Measurements from ENCODE around the gene A3GALT2. TPM values are rescaled to one million over a fixed set of nuclear protein-coding genes. Genes with fewer than 3 reads are reported as not detected.

A3GALT2 gene
- total and polyA plus RNA-seq, 4 donors: not detected

- no peak for DNase-seq (ENCODE audit: low spot score)
- no peak overlapping the region for H3K9ac ChIP-seq (ENCODE audit: low read depth in 1 of 2, low read length in 2 of 2)
- no peak for TF ChIP-seq HNF4G (IDR thresholded peaks at IDR 0.05)
- TF ChIP-seq YY1 (IDR thresholded peaks at IDR 0.05): no peak
- no peak for TF ChIP-seq RXRA (IDR thresholded peaks at IDR 0.05)
- no peak for TF ChIP-seq FOXA2 (IDR thresholded peaks at IDR 0.05)
- TF ChIP-seq RAD21 (IDR thresholded peaks at IDR 0.05): no peak
- TF ChIP-seq, protein P1, sequence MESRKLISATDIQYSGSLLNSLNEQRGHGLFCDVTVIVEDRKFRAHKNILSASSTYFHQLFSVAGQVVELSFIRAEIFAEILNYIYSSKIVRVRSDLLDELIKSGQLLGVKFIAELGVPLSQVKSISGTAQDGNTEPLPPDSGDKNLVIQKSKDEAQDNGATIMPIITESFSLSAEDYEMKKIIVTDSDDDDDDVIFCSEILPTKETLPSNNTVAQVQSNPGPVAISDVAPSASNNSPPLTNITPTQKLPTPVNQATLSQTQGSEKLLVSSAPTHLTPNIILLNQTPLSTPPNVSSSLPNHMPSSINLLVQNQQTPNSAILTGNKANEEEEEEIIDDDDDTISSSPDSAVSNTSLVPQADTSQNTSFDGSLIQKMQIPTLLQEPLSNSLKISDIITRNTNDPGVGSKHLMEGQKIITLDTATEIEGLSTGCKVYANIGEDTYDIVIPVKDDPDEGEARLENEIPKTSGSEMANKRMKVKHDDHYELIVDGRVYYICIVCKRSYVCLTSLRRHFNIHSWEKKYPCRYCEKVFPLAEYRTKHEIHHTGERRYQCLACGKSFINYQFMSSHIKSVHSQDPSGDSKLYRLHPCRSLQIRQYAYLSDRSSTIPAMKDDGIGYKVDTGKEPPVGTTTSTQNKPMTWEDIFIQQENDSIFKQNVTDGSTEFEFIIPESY (IDR thresholded peaks at IDR 0.05): no peak
- no peak for TF ChIP-seq MAX (IDR thresholded peaks at IDR 0.05)
- no peak for TF ChIP-seq GABPA (IDR thresholded peaks at IDR 0.05 in 1 of 2, conservative IDR thresholded peaks at IDR 0.05 in 1 of 2)
- H3K4me3 ChIP-seq (ENCODE audit: low read depth in 1 of 3, low read length in 3 of 3): no peak overlapping the region
- H3K27ac ChIP-seq (ENCODE audit: low read depth in 1 of 2, low read length in 2 of 2): no peak overlapping the region
- H3K9me3 ChIP-seq (ENCODE audit: control insufficient read depth in 4 of 4, low read length in 3 of 4): no peaks in the 10 kb centered on the region
- H3K4me1 ChIP-seq (ENCODE audit: control insufficient read depth in 4 of 4, insufficient read depth in 4 of 4, low read length in 3 of 4): no peaks in the 10 kb centered on the region
- no peaks in the 10 kb centered on the region for H3K27me3 ChIP-seq (ENCODE audit: control insufficient read depth in 4 of 4, insufficient read depth in 4 of 4, low read length in 3 of 4)
- peaks cover 1 to 16% (median 12%) of the 10 kb centered on the region in 4 donors for H3K36me3 ChIP-seq (ENCODE audit: control insufficient read depth in 4 of 4, insufficient read depth in 3 of 4, low read depth in 1 of 4, low read length in 3 of 4)
- 98% methylated on average over 45 of the region's 45 CpGs for WGBS
Observed at GRCh38 chr1:33275706-33276572, 45.0 kb downstream of the A3GALT2 start.

- no peak overlapping the region for H3K9ac ChIP-seq (ENCODE audit: low read depth in 1 of 2, low read length in 2 of 2)
- 90% methylated on average over 6 of the region's 6 CpGs for WGBS
- no peak overlapping the region for H3K4me3 ChIP-seq (ENCODE audit: low read depth in 1 of 3, low read length in 3 of 3)
- no peak for DNase-seq (ENCODE audit: low spot score)
- TF ChIP-seq TAF1 (conservative IDR thresholded peaks at IDR 0.05) (no peak), MAX (IDR thresholded peaks at IDR 0.05) (no peak), JUND (IDR thresholded peaks at IDR 0.05) (no peak), EGR1 (IDR thresholded peaks at IDR 0.05; ENCODE audit: low read depth in 2 of 2) (no peak), FOXA1 (IDR thresholded peaks at IDR 0.05) (no peak), NR2F2 (IDR thresholded peaks at IDR 0.05) (no peak), GABPA (IDR thresholded peaks at IDR 0.05 in 1 of 2, conservative IDR thresholded peaks at IDR 0.05 in 1 of 2) (no peak), HNF4A (conservative IDR thresholded peaks at IDR 0.05) (no peak), SP1 (IDR thresholded peaks at IDR 0.05) (no peak), ATF3 (IDR thresholded peaks at IDR 0.05) (no peak), HNF4G (IDR thresholded peaks at IDR 0.05) (no peak), FOXA2 (IDR thresholded peaks at IDR 0.05) (no peak), RXRA (IDR thresholded peaks at IDR 0.05) (no peak)
- TF ChIP-seq, protein P2, sequence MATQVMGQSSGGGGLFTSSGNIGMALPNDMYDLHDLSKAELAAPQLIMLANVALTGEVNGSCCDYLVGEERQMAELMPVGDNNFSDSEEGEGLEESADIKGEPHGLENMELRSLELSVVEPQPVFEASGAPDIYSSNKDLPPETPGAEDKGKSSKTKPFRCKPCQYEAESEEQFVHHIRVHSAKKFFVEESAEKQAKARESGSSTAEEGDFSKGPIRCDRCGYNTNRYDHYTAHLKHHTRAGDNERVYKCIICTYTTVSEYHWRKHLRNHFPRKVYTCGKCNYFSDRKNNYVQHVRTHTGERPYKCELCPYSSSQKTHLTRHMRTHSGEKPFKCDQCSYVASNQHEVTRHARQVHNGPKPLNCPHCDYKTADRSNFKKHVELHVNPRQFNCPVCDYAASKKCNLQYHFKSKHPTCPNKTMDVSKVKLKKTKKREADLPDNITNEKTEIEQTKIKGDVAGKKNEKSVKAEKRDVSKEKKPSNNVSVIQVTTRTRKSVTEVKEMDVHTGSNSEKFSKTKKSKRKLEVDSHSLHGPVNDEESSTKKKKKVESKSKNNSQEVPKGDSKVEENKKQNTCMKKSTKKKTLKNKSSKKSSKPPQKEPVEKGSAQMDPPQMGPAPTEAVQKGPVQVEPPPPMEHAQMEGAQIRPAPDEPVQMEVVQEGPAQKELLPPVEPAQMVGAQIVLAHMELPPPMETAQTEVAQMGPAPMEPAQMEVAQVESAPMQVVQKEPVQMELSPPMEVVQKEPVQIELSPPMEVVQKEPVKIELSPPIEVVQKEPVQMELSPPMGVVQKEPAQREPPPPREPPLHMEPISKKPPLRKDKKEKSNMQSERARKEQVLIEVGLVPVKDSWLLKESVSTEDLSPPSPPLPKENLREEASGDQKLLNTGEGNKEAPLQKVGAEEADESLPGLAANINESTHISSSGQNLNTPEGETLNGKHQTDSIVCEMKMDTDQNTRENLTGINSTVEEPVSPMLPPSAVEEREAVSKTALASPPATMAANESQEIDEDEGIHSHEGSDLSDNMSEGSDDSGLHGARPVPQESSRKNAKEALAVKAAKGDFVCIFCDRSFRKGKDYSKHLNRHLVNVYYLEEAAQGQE (IDR thresholded peaks at IDR 0.05): no peak
- peaks cover 0 to 15% (median 11%) of the 10 kb centered on the region in 4 donors for H3K36me3 ChIP-seq (ENCODE audit: control insufficient read depth in 4 of 4, insufficient read depth in 3 of 4, low read depth in 1 of 4, low read length in 3 of 4)
- no peak overlapping the region for H3K27ac ChIP-seq (ENCODE audit: low read depth in 1 of 2, low read length in 2 of 2)
- no peaks in the 10 kb centered on the region for H3K9me3 ChIP-seq (ENCODE audit: control insufficient read depth in 4 of 4, low read length in 3 of 4)
- no peaks in the 10 kb centered on the region for H3K4me1 ChIP-seq (ENCODE audit: control insufficient read depth in 4 of 4, insufficient read depth in 4 of 4, low read length in 3 of 4)
- H3K27me3 ChIP-seq (ENCODE audit: control insufficient read depth in 4 of 4, insufficient read depth in 4 of 4, low read length in 3 of 4): no peaks in the 10 kb centered on the region
Observed at GRCh38 chr1:33275195-33275594, 45.7 kb downstream of the A3GALT2 start.
